HAP-1 (cell line): ENCODE data around the gene CAMTA1.

ENCODE experiments used
- DNase-seq, 2 experiments: peaks; one replicate each; pipeline ENCODE4 v3.0.0-alpha.2; 2016 to 2020; ENCODE audit warnings: low spot score in 2 of 2
- H3K27me3 ChIP-seq: fragments of 250-450 bp; sonication (Bioruptor Pico); 2 replicates; pipeline ENCODE4 v1.5.1; 2020; ENCODE audit warnings: low read depth, mild to moderate bottlenecking, moderate library complexity
- H3K36me3 ChIP-seq: fragments of 250-450 bp; sonication (Bioruptor Pico); replicated peaks from 2 replicates; pipeline ENCODE4 v1.5.1; 2020; ENCODE audit warnings: mild to moderate bottlenecking
- H3K4me1 ChIP-seq: fragments of 250-450 bp; sonication (Bioruptor Pico); 2 replicates; pipeline ENCODE4 v1.5.1; 2020; ENCODE audit warnings: mild to moderate bottlenecking
- H3K4me3 ChIP-seq: fragments of 250-450 bp; sonication (Bioruptor Pico); 2 replicates; pipeline ENCODE4 v1.5.1; 2020; ENCODE audit warnings: mild to moderate bottlenecking, moderate library complexity
- H3K9me3 ChIP-seq: fragments of 250-450 bp; sonication (Bioruptor Pico); 2 replicates; pipeline ENCODE4 v1.5.1; 2020; ENCODE audit warnings: mild to moderate bottlenecking, moderate library complexity
- in situ Hi-C: fragments of 300-500 bp; cut with MboI; formaldehyde crosslinking; loops from 3 replicates; pipeline ENCODE4 v1.14.3; 2020; ENCODE audit warnings: low sequenced_read_pairs, inconsistent platforms, mixed read lengths

The CAMTA1 gene

DNA sequence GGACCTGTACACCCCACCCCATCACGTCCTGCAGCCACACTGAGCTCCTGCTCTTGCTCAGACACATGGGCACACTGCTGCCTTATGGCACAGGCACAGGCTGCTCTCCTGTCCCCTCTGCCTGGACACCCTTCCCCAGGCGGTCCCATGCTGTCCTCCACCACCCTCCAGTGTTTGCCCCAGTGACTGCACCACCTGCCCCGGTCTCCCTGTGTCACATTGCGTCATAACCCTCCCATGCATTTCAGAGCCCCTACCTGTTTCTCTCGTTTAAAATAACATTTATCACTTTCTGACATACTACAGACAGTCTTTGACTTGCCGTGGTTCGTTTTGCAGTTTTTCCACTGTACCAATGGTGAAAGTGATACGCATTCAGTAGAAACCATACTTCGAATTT is 159.2 kb downstream of the CAMTA1 start:
- in situ Hi-C loops = no loop called here

DNA sequence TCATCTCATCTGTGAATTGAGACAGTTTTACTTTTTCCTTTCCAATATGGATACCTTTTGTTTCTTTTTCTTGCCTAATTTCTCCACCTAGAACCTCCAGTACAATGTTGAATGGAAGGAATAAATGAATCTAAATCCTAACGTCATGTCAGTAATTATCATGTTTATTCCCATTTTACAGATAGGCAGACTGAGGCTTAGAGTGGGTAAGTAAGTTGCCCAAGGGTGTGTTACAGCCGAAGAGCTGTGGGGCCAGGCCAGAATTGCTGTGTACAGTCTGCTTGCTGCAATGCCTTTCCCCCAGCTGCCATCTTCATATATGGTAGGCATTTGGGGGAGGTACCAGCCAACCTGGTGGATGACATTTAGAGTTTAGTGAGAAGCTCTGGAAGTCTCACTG is 162.7 kb downstream of the CAMTA1 start:
- Histone ChIP-seq H3K4me3 (no peak overlapping the region), H3K36me3 (no peaks in the 10 kb centered on the region), H3K27me3 (no peaks in the 10 kb centered on the region; the same call in 1 of the 2 replicates), H3K9me3 (no peaks in the 10 kb centered on the region), H3K4me1 (no peaks in the 10 kb centered on the region)
- DNase-seq = no peak
- in situ Hi-C loops = no loop called here

More for the DNA sequence above, 159.2 kb downstream of the CAMTA1 start:
- H3K27me3 ChIP-seq = no peaks in the 10 kb centered on the region; the same call in 1 of the 2 replicates
- no peak overlapping the region for H3K4me3 ChIP-seq
- H3K9me3 ChIP-seq = no peaks in the 10 kb centered on the region
- DNase-seq = no peak
- no peaks in the 10 kb centered on the region for H3K36me3 ChIP-seq
- no peaks in the 10 kb centered on the region for H3K4me1 ChIP-seq

DNA sequence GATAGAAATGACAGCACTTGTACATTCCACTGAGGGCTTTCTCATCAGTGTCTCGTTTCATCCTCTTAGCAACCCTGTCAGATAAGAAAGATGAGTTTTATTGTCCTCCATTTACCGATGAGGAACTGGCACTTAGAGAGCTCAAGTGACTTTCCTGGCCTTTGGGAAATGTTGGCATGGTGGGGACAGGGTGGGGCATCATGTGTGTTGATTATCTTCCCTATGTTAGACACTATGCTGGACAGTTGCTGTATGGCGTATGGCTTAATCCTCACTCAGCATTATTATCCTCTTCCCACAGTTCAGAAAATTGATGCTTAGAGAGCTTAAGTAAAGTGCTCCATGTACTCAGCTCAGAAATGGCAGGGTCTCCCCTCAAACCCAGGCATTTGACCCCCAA is 163.2 kb downstream of the CAMTA1 start:
- no peak overlapping the region for H3K4me3 ChIP-seq
- H3K27me3 ChIP-seq = no peaks in the 10 kb centered on the region; the same call in 1 of the 2 replicates
- no peaks in the 10 kb centered on the region for H3K9me3 ChIP-seq
- no peaks in the 10 kb centered on the region for H3K4me1 ChIP-seq
- no peak for DNase-seq
- no peaks in the 10 kb centered on the region for H3K36me3 ChIP-seq
- in situ Hi-C loops = no loop called here

DNA sequence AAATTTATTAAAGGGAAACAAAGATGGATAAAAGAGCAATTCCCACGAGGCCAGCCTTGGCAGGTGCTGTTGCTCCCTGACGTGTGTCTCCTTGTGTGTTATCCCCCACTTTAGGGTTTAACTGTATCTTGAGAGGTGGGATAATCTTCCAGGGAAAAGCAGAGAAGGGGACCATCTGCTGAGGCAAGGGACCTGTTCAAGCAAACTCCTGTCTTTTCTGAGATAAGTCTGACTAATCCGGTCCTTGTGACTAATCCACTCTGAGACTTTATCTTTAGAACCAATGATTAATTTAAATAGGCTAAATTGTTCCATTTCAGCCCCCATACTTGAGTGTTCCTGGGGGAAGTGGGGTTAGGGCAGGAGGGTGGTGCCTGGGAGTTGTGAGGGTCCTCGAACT is 163.6 kb downstream of the CAMTA1 start:
- H3K36me3 ChIP-seq = no peaks in the 10 kb centered on the region

DNA sequence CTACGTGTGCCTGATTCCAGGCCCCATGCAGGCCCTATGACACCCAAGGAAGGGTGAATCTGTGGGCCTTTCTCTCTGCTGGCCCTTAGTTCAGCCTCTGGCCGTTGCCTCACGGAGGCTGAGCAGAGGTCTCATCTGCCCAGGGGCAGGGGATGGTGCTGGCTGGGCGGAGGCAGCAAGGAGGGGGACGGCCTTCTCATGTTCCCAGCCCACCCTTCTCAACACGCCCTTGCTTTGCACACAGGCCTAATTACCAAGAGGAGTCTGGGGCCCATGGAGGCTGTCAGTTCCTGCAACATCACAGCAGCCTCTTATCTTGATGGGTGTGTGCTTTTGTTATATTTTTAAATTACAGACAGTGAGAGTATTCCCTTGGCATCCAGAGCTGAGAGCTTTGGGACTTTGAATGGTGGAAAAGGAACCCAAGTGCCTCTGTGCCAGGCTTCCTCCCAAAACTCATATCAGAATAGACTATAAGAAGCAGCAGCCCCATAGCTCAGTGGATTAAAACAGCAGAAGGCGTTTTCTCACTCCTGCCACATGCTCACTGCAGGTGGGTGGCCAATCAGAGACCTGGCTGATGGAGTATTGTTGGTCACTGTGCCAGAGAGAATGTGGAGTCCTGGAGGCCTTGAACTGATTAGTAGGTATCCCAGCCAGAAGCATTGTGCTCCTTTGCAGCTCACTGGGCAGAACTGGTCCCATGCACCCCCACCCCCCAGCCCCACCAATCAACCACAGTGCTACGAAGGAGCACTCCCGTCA is 164.9 kb downstream of the CAMTA1 start:
- Histone ChIP-seq H3K27me3 (no peaks in the 10 kb centered on the region; the same call in 1 of the 2 replicates), H3K4me1 (no peaks in the 10 kb centered on the region), H3K9me3 (no peaks in the 10 kb centered on the region), H3K36me3 (no peaks in the 10 kb centered on the region), H3K4me3 (no peak overlapping the region)
- in situ Hi-C loops = no loop called here
- DNase-seq = no peak

More for the DNA sequence above, 163.6 kb downstream of the CAMTA1 start:
- Histone ChIP-seq H3K27me3 (no peaks in the 10 kb centered on the region; the same call in 1 of the 2 replicates), H3K4me3 (no peak overlapping the region), H3K4me1 (no peaks in the 10 kb centered on the region), H3K9me3 (no peaks in the 10 kb centered on the region)
- in situ Hi-C loops = no loop called here
- DNase-seq = no peak

DNA sequence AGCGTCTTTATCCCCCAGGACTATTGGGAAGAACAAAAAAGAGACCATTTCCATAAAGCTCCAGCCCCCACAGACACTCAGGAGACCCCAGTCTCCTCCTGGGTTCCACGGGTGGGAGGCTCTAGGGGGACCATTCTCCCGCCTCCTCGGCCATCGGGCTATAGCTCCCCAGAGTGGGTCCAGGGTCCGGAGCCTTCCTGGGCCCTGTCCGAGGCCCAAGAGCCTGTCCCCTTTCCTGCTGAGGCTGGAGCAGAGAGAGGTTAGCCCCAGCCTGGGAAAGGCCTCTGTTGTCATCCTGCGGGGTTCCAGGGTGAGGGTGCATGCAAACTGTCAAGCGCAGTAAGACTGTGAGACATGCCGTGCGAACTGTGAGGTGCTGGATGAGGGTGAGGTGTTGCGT is 166.3 kb downstream of the CAMTA1 start:
- in situ Hi-C loops = no loop called here
- H3K4me3 ChIP-seq = no peak overlapping the region
- H3K36me3 ChIP-seq = no peaks in the 10 kb centered on the region
- no peak for DNase-seq
- no peaks in the 10 kb centered on the region for H3K9me3 ChIP-seq
- H3K4me1 ChIP-seq = no peaks in the 10 kb centered on the region
- H3K27me3 ChIP-seq = no peaks in the 10 kb centered on the region

DNA sequence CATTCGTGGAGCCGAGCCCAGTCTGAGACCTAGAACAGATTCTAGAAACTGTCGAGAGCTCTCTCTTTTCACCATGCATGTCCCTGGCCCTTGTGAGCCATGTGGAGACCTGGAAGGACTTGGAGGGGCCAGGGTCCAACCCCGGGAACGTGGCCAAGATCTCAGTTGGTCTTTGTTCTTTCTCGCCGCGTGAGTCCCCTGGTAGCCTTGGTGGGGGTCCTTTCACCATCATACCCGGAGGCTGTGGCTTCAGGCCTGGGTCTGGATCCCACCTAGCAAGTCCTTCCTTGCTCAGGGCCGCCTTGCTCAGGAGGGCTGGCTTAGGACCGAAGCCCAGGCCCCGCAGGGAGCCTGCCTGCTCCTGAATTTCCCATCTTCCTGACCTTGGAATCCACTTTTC is 168.0 kb downstream of the CAMTA1 start:
- Histone ChIP-seq H3K27me3 (no peaks in the 10 kb centered on the region), H3K36me3 (no peaks in the 10 kb centered on the region), H3K9me3 (no peaks in the 10 kb centered on the region), H3K4me3 (no peak overlapping the region), H3K4me1 (no peaks in the 10 kb centered on the region)
- no peak for DNase-seq
- in situ Hi-C loops = no loop called here

DNA sequence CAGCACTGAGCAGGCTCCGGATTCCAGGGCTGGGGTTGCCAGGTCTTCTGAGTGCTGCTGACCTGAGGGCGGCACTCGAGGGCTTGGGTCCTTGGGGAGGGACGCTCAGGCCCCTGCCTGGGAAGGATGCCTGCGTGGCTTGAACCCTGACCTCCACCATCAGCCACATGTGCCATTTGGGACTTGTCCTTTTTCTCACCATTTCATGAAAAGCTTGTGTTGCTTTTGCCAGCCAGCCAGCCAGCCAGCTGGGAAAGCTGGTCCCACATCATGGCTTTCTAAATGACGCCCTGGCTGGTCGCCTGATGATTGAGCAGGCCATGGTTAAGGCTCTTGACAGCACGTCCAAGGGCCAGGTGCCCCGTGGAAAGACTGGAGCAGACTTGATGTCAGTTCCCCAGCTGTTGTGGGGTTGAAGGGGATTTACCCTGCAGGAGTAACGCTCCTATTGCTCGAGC is 168.7 kb downstream of the CAMTA1 start:
- no peaks in the 10 kb centered on the region for H3K9me3 ChIP-seq
- no peaks in the 10 kb centered on the region for H3K4me1 ChIP-seq
- no peaks in the 10 kb centered on the region for H3K36me3 ChIP-seq
- DNase-seq = no peak
- in situ Hi-C loops = no loop called here
- no peaks in the 10 kb centered on the region for H3K27me3 ChIP-seq
- H3K4me3 ChIP-seq = no peak overlapping the region

DNA sequence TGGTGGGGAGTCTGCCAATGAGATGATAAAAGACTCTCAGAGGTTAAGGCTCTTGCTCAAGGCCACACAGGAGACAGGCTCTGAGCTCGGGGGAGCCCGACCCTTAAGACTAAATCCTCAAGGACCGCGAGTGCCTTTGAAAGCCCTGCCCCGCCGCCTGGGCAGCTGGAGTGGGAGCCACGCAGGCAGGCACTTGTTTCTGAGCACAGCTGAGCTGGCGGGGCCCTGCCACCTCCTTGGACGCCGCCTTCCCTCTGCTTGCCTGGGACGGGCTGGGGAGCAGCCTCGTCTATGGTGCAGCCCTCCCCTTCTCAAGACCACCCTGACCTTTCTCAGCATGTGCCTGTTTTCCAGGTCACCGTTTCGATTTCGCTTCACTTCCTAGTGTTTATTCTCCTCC is 169.3 kb downstream of the CAMTA1 start:
- no peak for DNase-seq
- no peaks in the 10 kb centered on the region for H3K27me3 ChIP-seq
- H3K9me3 ChIP-seq = no peaks in the 10 kb centered on the region
- H3K4me1 ChIP-seq = no peaks in the 10 kb centered on the region
- H3K4me3 ChIP-seq = no peak overlapping the region
- in situ Hi-C loops = no loop called here
- H3K36me3 ChIP-seq = no peaks in the 10 kb centered on the region

DNA sequence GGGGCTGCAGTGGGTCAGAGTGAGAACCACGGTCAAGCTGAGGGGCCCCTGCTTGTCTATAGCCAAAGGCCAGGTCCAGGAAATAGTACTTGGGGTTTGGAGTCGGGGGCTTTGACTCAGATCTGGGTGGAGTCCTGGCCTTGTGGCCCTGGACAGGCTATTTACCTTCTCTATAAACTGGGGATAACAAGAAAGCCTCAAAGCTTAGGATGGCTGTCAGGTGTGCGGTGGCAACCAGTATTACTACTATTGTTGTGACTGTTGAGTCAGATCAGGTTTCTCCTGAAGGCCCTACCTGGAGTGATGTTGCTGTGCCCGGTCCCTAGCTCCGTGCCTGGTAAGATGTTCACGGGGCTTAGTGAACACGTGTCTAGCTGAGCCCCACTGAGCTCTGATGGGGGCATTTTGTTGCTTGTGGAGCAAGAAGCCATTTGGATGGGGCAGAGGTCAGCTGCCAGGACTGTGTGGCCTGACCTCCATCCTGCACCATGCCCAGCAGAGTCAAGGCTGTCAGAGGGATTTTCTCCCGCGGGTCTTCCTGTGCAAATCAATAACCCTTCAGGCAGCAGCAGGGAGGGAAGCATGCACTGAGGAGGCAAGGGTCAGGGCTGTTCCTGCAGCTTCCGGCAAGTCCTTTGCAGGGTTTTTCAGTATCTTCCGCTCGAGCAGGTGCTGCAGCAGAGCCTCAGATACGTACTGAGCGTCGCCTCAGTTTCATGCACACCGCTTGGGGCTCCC is 170.3 kb downstream of the CAMTA1 start:
- no peaks in the 10 kb centered on the region for H3K27me3 ChIP-seq
- H3K9me3 ChIP-seq = no peaks in the 10 kb centered on the region
- in situ Hi-C loops = no loop called here
- no peaks in the 10 kb centered on the region; the same call in 1 of the 2 replicates for H3K4me1 ChIP-seq
- no peaks in the 10 kb centered on the region for H3K36me3 ChIP-seq
- no peak for DNase-seq
- no peak overlapping the region for H3K4me3 ChIP-seq

DNA sequence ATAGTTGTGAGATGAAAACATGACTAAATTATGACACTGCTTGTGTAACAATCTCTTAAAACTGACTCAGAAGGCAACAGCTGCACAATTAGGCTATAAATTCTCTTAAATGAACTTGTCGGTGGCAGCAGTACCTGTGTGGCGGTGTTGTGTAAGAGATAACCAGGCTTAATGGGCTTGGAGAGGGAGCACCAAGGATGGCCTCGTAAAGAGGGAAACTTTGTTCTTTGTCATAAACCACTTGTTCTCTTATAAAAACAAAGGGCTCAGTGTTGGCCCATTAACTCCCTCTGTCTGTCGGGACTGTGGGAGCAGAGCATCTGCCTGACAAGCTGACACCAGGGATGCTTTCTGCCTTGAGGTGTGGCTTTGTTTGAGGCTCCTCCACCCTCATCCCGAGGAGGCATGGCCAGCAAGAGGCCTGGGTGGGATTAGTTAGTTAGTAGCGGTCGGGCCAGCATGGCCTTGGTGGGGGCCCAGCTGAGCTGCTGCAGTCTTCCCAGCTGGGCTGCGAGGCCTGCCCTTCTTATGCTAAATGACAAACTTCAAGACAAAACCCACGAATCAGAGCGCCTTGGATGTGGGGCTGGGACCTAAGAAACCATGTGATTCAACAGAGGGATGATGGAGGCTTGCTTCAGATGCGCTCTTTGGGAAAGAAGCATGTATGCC is 171.4 kb downstream of the CAMTA1 start:
- H3K27me3 ChIP-seq = no peaks in the 10 kb centered on the region
- H3K4me3 ChIP-seq = no peak overlapping the region
- no peak for DNase-seq
- peaks cover 1% of the 10 kb centered on the region; the same call in 1 of the 2 replicates for H3K4me1 ChIP-seq
- H3K36me3 ChIP-seq = no peaks in the 10 kb centered on the region
- no peaks in the 10 kb centered on the region for H3K9me3 ChIP-seq
- in situ Hi-C loops = no loop called here

DNA sequence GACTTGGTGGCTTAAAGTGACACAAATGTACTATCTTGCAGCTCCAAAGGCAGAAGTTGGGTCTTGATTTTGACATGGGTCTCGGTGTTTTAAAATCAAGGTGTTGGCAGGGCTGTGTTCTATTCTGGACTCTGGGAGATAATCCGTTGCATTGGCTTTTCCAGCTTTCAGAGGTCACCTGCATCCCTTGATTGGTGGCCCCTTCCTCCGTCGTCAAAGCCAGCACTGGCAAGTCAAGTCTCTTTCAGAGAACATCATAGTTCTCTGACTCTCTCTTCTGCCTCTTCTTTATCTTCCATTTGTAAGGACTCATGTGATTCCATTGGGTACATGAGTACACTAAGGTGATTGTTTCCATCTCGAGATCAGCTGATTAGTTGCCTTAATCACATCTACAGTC is 172.1 kb downstream of the CAMTA1 start:
- Histone ChIP-seq H3K4me1 (peaks cover 6% of the 10 kb centered on the region), H3K36me3 (no peaks in the 10 kb centered on the region), H3K4me3 (no peak overlapping the region), H3K27me3 (no peaks in the 10 kb centered on the region), H3K9me3 (no peaks in the 10 kb centered on the region)
- in situ Hi-C loops = no loop called here
- DNase-seq = no peak

DNA sequence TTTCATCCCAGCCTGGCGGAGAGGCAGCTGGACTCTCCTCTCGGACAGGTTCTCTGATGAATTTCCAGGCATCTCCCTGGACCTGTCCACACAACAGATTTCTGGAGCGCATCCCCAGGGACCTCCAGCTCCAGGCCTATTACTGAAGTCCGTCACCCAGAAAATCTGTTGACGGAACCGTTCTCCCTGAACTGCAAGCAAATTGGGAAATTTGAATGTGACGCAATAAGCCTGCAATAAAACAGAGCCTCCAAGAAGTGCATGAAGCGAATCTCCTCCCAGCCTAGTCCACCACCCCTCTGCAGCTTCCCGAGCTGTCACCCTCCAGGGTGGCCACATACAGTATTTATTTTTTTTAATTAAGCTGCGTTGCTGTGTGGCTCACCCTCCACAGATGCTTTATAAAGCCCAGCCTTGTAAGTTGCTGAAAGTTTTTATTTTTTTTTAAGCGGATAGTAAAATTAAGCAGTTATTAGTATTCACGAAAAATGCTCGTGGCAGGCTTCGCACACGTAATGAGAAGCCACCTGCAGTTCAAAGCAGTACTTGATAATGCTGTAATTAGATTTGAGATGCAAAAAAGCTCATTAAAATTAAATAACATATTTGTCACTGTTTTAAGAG is 173.3 kb downstream of the CAMTA1 start:
- H3K4me3 ChIP-seq = no peak overlapping the region
- H3K36me3 ChIP-seq = no peaks in the 10 kb centered on the region
- no peak for DNase-seq
- peaks cover 8% of the 10 kb centered on the region for H3K4me1 ChIP-seq
- no peaks in the 10 kb centered on the region for H3K27me3 ChIP-seq
- no peaks in the 10 kb centered on the region for H3K9me3 ChIP-seq
- in situ Hi-C loops = no loop called here
